CD4-positive, alpha-beta T cell (primary cell): Measurements from ENCODE around the gene MAGEA9B. TPM values are rescaled to one million over a fixed set of nuclear protein-coding genes. Genes with fewer than 3 reads are reported as not detected.

ENCODE experiments used
- ATAC-seq: fragments of 200-7000 bp; cut with Tn5 transposase; one replicate; pipeline ENCODE4 v1.10.0; 2022; ENCODE audit warnings: mild to moderate bottlenecking; ENCODE audit not compliant: poor library complexity
- CTCF ChIA-PET: fragments of 350-600 bp; sonication (Branson Sonifier 250); formaldehyde crosslinking; loops from one replicate; lab custom pipeline; 2021; ENCODE audit warnings: antibody characterized with exemption, inconsistent platforms; lab: Charles Lee
- POLR2A ChIA-PET: fragments of 350-600 bp; sonication (Branson Sonifier 250); formaldehyde crosslinking; loops from one replicate; lab custom pipeline; 2021; ENCODE audit warnings: antibody characterized with exemption, inconsistent platforms; lab: Charles Lee
- DNase-seq, 14 experiments: peaks; one replicate each; pipeline ENCODE4 v3.0.0-alpha.2; 2013 to 2020; ENCODE audit warnings: mixed read lengths in 2 of 14
- H3K27ac ChIP-seq, 2 donors: one replicate each; pipeline versions ENCODE4 v1.5.1 to v1.7.0; 2013; ENCODE audit warnings: low read length in 2 of 2, low read depth in 1 of 2, mild to moderate bottlenecking in 1 of 2
- H3K27me3 ChIP-seq, 2 experiments: 1 replicate in 1 of 2; 2 replicates in 1 of 2; pipeline versions ENCODE4 v1.6.1 to v1.7.0; 2013; ENCODE audit warnings: low read length in 2 of 2, control low read depth in 1 of 2, mild to moderate bottlenecking in 1 of 2, moderate library complexity in 1 of 2; ENCODE audit not compliant: insufficient read depth in 2 of 2, control insufficient read depth in 1 of 2
- H3K36me3 ChIP-seq: one replicate; pipeline ENCODE4 v1.6.1; 2013; ENCODE audit warnings: low read length, control low read depth; ENCODE audit not compliant: insufficient read depth
- H3K4me1 ChIP-seq: one replicate; pipeline ENCODE4 v1.6.1; 2013; ENCODE audit warnings: low read length, control low read depth; ENCODE audit not compliant: insufficient read depth
- H3K4me3 ChIP-seq: one replicate; pipeline ENCODE4 v1.5.1; 2013; ENCODE audit warnings: mild to moderate bottlenecking, low read length, moderate library complexity
- H3K9me3 ChIP-seq, 2 experiments: 1 replicate in 1 of 2; 2 replicates in 1 of 2; pipeline versions ENCODE4 v1.6.1 to v1.7.0; 2013; ENCODE audit warnings: low read length in 2 of 2, mild to moderate bottlenecking in 2 of 2, control low read depth in 1 of 2, moderate library complexity in 1 of 2; ENCODE audit not compliant: control insufficient read depth in 1 of 2, insufficient read depth in 1 of 2
- H3K27ac Mint-ChIP-seq: one replicate; pipeline ENCODE4 v1.8.0; 2020; ENCODE audit warnings: mixed read lengths
- H3K27me3 Mint-ChIP-seq: one replicate; pipeline ENCODE4 v1.8.0; 2021; ENCODE audit warnings: mixed read lengths
- H3K36me3 Mint-ChIP-seq: one replicate; pipeline ENCODE4 v1.8.0; 2021; ENCODE audit warnings: low read depth, mixed read lengths
- H3K4me1 Mint-ChIP-seq: one replicate; pipeline ENCODE4 v1.8.0; 2021; ENCODE audit warnings: low read depth, mixed read lengths
- H3K4me3 Mint-ChIP-seq: one replicate; pipeline ENCODE4 v1.8.0; 2020; ENCODE audit warnings: mild to moderate bottlenecking, mixed read lengths
- H3K9me3 Mint-ChIP-seq: one replicate; pipeline ENCODE4 v1.8.0; 2020; ENCODE audit warnings: mixed read lengths
- intact Hi-C, 2 experiments: fragments of 100-400 bp; cut with DNase I in 1 of 2; cut with micrococcal nuclease in 1 of 2; formaldehyde crosslinking; loops; one replicate each; pipeline versions ENCODE4 v1.15.1 to v1.9.0; 2023 to 2025; cut with DNase I, micrococcal nuclease
- total RNA-seq, 174 experiments: library from RNA in 2 of 174; stranded (reverse) in 2 of 174; gene quantifications; one replicate each; pipeline ENCODE4 v1.2.3 and lab custom pipeline; 2021 to 2026
- TF ChIP-seq, protein P1 (sequence below): fragments of 200-600 bp; IDR thresholded peaks from one replicate; pipeline ENCODE4 v1.8.0; 2022; ENCODE audit warnings: antibody characterized with exemption, mild to moderate bottlenecking

Gene MAGEA9B
- total RNA-seq, 2 experiments from 2014 or later = not detected

DNA sequence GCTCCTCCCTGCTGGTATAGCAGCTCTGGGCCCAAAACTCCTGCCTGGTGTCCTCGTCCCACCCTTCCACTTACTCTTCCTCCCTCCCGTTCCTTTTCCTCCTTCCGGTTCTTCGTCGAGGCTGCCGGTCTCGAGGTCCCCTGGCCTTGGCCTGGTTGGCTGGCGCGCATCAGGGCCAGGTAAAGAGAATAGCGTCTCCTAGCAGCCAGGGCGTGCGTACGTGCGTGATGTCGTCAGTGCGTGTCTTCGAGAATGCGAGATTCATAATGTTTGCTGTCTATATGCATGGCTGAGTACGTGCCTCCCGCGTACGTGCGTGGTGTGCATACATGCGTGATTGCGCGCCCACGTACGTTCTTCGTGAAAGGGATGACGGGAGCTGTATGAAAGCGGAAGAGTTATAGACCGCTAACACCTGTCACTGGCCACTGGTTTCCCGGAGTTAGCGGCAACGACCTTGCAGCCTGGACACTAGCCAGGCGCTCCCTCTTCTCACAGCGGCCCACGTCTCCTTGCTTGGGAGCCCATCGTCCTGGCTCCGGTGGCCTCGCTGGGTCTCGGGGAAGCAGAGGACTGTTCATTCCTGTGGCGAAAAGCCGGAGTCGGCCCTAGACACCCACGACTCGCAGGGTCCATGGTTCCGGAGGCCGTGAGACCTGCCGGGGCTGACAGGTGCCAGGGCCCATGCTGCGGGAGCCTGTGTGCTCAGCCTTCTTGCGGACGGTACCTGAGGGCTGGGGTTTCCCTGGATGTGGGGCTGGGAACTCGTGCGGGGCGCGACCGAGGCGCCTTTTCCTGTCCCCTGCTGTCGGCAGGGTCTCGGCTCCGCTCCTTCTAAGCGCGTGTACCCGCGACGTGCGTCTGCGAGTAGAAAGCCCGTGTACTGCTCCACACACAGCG, 46.4 kb downstream of the MAGEA9B start, which contains the start of gene EOLA1:
EOLA1 (plus strand) TSS at position 392 of the 900 bp plus-strand sequence. CDS start 4,619 bp downstream, outside the sequence.
- ChIA-PET POLR2A (interaction anchor here (1.4 to 2.8 kb wide), 9 partner anchors 13 to 1629 kb away, joined by 6 to 102 read pairs (median 13); partner anchors contain the start of genes EOLA2, FMR1, IDS and MTMR1), CTCF (interaction anchor here (0.8 to 3.5 kb wide), 9 partner anchors 13 to 398 kb away, joined by 3 to 22 read pairs (median 3); partner anchors contain the start of gene IDS)
- Mint-ChIP-seq H3K27me3 (no peaks in the 10 kb centered on the region), H3K4me3 (peak within 1 kb of the TSS; percentile 96), H3K36me3 (peaks cover 19% of the 10 kb centered on the region), H3K9me3 (no peaks in the 10 kb centered on the region), H3K27ac (peak within 1 kb of the TSS; percentile 96), H3K4me1 (peaks cover 8% of the 10 kb centered on the region)
- intact Hi-C loops = no loop called here
- no peaks in the 10 kb centered on the region for H3K27me3 ChIP-seq
- no peaks in the 10 kb centered on the region for H3K9me3 ChIP-seq
- peak within 1 kb of the TSS; percentile 92 to 99 for H3K27ac ChIP-seq
- ATAC-seq (peak; percentile 64), DNase-seq (peak; percentile 79 to 97 (median 88))
- H3K4me3 ChIP-seq = peak within 1 kb of the TSS; percentile 87
- peaks cover 2% of the 10 kb centered on the region for H3K36me3 ChIP-seq
- H3K4me1 ChIP-seq = peaks cover 16% of the 10 kb centered on the region
- TF ChIP-seq, protein P1, sequence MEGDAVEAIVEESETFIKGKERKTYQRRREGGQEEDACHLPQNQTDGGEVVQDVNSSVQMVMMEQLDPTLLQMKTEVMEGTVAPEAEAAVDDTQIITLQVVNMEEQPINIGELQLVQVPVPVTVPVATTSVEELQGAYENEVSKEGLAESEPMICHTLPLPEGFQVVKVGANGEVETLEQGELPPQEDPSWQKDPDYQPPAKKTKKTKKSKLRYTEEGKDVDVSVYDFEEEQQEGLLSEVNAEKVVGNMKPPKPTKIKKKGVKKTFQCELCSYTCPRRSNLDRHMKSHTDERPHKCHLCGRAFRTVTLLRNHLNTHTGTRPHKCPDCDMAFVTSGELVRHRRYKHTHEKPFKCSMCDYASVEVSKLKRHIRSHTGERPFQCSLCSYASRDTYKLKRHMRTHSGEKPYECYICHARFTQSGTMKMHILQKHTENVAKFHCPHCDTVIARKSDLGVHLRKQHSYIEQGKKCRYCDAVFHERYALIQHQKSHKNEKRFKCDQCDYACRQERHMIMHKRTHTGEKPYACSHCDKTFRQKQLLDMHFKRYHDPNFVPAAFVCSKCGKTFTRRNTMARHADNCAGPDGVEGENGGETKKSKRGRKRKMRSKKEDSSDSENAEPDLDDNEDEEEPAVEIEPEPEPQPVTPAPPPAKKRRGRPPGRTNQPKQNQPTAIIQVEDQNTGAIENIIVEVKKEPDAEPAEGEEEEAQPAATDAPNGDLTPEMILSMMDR = no peak

DNA sequence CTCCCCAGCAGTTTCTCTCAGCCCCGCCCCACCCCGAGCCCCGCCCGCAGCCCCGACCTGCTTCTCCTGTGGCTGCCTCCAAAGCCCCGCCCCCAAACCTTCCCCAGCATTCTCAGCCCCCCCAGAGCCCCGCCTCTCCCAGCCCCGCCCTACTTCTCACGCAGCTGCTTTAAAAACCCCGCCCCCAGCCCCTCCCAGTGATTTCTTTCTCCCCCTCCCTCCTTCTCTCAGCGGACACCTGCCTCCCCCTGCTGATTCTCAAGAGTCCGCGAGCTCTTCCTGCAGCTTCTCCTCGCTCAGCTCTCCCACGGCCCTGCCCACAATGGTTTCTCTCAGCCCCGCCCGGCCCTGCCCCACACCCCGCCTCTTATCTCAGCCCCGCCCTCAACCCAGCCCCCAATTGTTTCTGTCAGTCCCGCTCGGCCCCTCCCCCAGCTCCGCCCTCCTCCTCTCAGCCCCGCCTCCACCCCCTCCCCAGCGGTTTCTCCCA, 47.1 kb downstream of the MAGEA9B start:
- Histone ChIP-seq H3K4me3 (peak overlapping the region; percentile 87), H3K27ac (peak overlapping the region; percentile 92 to 99), H3K4me1 (peaks cover 16% of the 10 kb centered on the region), H3K27me3 (no peaks in the 10 kb centered on the region), H3K9me3 (no peaks in the 10 kb centered on the region), H3K36me3 (peaks cover under 1% of the 10 kb centered on the region)
- peaks cover 13% of the 10 kb centered on the region for H3K36me3 Mint-ChIP-seq
- H3K4me3 Mint-ChIP-seq = peak overlapping the region; percentile 96
- TF ChIP-seq, protein P1 = no peak
- H3K4me1 Mint-ChIP-seq = peaks cover 8% of the 10 kb centered on the region
- ChIA-PET CTCF (interaction anchor here (0.8 to 3.5 kb wide), 9 partner anchors 12 to 399 kb away, joined by 3 to 22 read pairs (median 3); partner anchors contain the start of gene IDS), POLR2A (interaction anchor here (0.9 to 2.8 kb wide), 10 partner anchors 12 to 1856 kb away, joined by 4 to 102 read pairs (median 12); partner anchors contain the start of genes EOLA2, FMR1, IDS and MTMR1)
- H3K9me3 Mint-ChIP-seq = no peaks in the 10 kb centered on the region
- H3K27me3 Mint-ChIP-seq = no peaks in the 10 kb centered on the region
- DNase-seq (peak; percentile 82 to 95 (median 91)), ATAC-seq (peak; percentile 55)
- H3K27ac Mint-ChIP-seq = peak overlapping the region; percentile 96
- intact Hi-C loops = no loop called here
